Kidney epithelial cell (primary cell): Measurements from ENCODE around the gene C14orf180. TPM values are rescaled to one million over a fixed set of nuclear protein-coding genes. Genes with fewer than 3 reads are reported as not detected.
"Not testable (repeated sequence)": the region's sequence is repeated elsewhere in the genome, so short reads cannot be mapped to it uniquely, and the experiment has no call there.

ENCODE experiments used
- DNase-seq: peaks from one replicate; pipeline ENCODE4 v3.0.0-alpha.2; 2010; ENCODE audit warnings: low read depth
- H3K27me3 ChIP-seq: 2 replicates; pipeline ENCODE4 v1.6.0; 2011; ENCODE audit warnings: low read length; ENCODE audit not compliant: control insufficient read depth, insufficient read depth
- H3K36me3 ChIP-seq: 2 replicates; pipeline ENCODE4 v1.5.1; 2011; ENCODE audit warnings: low read length; ENCODE audit not compliant: control insufficient read depth, insufficient read depth
- H3K4me3 ChIP-seq: 2 replicates; pipeline ENCODE4 v1.5.1; 2011; ENCODE audit warnings: low read depth, mild to moderate bottlenecking, control low read depth, low read length
- total RNA-seq: library from RNA; depleted of rRNA; stranded (reverse); fragments of >200 nt; gene quantifications from 2 replicates; pipeline ENCODE4 v1.2.3, GENCODE V29; 2015
- TF ChIP-seq, protein P1 (sequence below): IDR thresholded peaks from 2 replicates; pipeline ENCODE4 v1.5.1; 2011; ENCODE audit warnings: mild to moderate bottlenecking, moderate library complexity, low read length, control low read depth, inconsistent platforms; ENCODE audit not compliant: insufficient read depth, poor library complexity, severe bottlenecking

The C14orf180 gene
- total RNA-seq, 1 donor from 2014 or later: not detected

DNA sequence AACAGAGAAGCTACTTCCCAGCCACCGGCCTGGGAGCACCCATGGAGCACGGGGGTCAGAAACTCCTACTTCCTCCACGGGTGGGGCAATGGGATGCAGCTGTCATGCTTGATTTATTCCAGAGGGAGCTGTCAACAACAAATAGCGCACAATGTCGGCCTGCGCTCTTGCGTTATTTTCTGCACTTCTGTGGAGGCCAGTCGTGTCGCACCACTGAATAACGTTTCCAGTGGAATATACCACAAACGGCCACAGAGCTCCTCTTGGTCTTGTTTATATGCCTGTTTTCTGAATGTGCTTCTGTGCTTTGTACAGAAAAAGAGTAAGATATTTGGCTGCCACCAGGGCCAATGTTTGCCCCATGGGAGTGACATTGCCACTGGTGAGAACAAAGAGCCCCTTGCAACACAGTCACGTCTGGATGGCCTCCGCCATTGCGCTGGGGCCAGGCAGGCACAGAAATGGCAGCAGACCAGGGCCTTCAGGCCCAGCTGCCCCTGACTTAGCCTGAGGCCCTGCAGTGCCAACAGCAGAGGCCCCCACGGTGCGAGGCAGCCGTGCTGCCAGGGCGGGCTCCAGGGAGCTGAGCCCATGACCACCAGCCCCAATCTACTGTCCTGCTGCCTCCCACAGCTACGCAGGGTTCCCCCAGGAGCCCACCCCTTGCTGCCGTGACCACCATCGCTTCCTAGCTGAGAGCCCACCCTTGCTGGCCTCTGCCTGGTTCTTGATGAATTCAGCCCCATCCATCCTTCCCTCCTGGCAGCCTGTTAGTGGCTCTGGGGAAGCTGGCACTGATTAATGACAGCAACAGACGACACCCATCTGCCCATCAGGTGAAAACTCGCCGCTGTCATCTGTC lies 53.9 kb downstream of the C14orf180 start:
- TF ChIP-seq, protein P1, sequence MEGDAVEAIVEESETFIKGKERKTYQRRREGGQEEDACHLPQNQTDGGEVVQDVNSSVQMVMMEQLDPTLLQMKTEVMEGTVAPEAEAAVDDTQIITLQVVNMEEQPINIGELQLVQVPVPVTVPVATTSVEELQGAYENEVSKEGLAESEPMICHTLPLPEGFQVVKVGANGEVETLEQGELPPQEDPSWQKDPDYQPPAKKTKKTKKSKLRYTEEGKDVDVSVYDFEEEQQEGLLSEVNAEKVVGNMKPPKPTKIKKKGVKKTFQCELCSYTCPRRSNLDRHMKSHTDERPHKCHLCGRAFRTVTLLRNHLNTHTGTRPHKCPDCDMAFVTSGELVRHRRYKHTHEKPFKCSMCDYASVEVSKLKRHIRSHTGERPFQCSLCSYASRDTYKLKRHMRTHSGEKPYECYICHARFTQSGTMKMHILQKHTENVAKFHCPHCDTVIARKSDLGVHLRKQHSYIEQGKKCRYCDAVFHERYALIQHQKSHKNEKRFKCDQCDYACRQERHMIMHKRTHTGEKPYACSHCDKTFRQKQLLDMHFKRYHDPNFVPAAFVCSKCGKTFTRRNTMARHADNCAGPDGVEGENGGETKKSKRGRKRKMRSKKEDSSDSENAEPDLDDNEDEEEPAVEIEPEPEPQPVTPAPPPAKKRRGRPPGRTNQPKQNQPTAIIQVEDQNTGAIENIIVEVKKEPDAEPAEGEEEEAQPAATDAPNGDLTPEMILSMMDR: no peak
- no peaks in the 10 kb centered on the region for H3K36me3 ChIP-seq
- no peak for DNase-seq
- H3K27me3 ChIP-seq: peaks cover 10% of the 10 kb centered on the region
- H3K4me3 ChIP-seq: no peak overlapping the region

GRCh38 chr14:104634138-104634760 lies 54.7 kb downstream of the C14orf180 start:
- TF ChIP-seq, protein P1: no peak
- H3K27me3 ChIP-seq: peaks cover 16% of the 10 kb centered on the region
- H3K4me3 ChIP-seq: no peak overlapping the region
- H3K36me3 ChIP-seq: no peaks in the 10 kb centered on the region
- no peak for DNase-seq

GRCh38 chr14:104634886-104635570 lies 55.5 kb downstream of the C14orf180 start:
- no peaks in the 10 kb centered on the region for H3K36me3 ChIP-seq
- no peak overlapping the region for H3K4me3 ChIP-seq
- TF ChIP-seq, protein P1: no peak
- no peak for DNase-seq
- H3K27me3 ChIP-seq: peaks cover 21% of the 10 kb centered on the region

GRCh38 chr14:104635717-104636116 lies 56.2 kb downstream of the C14orf180 start:
- Histone ChIP-seq H3K27me3 (peaks cover 21% of the 10 kb centered on the region), H3K4me3 (no peak overlapping the region), H3K36me3 (no peaks in the 10 kb centered on the region)
- no peak for DNase-seq
- TF ChIP-seq, protein P1: no peak

DNA sequence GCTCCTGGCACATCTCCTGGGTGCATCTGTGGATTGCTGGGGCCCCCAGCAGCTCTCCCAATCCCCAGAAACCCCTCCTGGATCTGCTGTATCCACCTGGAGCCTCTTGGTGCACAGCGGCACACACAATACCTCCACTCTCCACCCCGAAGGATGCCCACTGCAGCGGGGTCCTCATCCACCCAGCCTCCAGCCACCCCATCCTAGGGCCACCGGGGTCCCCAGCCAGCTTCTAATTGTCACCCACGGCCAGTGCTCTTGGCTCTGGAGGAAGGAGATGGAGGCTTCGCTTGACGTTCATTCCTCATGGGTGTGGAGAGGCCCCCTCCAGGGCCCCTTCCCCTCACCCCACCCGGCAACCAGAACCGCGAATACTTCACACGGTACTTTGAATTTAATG lies 56.6 kb downstream of the C14orf180 start:
- TF ChIP-seq, protein P1: no peak
- Histone ChIP-seq H3K36me3 (no peaks in the 10 kb centered on the region), H3K4me3 (no peak overlapping the region), H3K27me3 (peaks cover 21% of the 10 kb centered on the region)
- DNase-seq: no peak

- not testable (repeated sequence) for H3K36me3 ChIP-seq, H3K4me3 ChIP-seq, DNase-seq
- H3K27me3 ChIP-seq: peaks cover 21% of the 10 kb centered on the region
Measured at GRCh38 chr14:104636846-104637545, 57.4 kb downstream of the C14orf180 start.
